VCaP (cell line): ENCODE results near the gene PIR.
A peak's percentile ranks its signal among the peaks of the same experiment; 100 is the strongest.

Experiments used
- H3K27ac ChIP-seq: fragments of 450-650 bp; 2 replicates; pipeline ENCODE4 v1.5.1; 2017
- TF ChIP-seq, protein P1 (sequence below): fragments of 450-650 bp; conservative IDR thresholded peaks from 2 replicates; pipeline ENCODE4 v1.5.1; 2017; ENCODE audit warnings: mild to moderate bottlenecking, moderate library complexity

The PIR gene

DNA sequence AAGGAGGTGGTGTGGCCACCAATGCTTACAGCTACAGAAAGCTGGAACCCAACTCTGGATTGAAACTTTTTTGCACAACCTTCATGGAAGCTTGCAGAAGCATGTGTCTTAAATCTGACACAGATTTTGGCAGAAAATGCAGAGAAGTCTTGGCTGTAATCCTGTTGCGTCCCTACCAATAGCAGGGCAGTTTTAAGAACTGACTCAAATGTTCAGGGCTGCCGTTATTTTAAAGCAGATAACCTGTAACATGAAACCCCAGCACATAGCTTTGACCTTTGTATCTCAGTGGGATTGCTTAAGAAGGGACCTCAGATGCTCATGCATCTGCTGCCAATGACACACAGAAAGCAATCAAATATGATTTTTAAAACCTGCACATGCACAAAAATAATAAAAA is 108.8 kb downstream of the PIR start, which contains the start of gene VEGFD:
Gene VEGFD (minus strand): TSS at position 110 of the 400 bp plus-strand sequence. CDS start 467 bp downstream, outside the sequence.
- TF ChIP-seq, protein P1, sequence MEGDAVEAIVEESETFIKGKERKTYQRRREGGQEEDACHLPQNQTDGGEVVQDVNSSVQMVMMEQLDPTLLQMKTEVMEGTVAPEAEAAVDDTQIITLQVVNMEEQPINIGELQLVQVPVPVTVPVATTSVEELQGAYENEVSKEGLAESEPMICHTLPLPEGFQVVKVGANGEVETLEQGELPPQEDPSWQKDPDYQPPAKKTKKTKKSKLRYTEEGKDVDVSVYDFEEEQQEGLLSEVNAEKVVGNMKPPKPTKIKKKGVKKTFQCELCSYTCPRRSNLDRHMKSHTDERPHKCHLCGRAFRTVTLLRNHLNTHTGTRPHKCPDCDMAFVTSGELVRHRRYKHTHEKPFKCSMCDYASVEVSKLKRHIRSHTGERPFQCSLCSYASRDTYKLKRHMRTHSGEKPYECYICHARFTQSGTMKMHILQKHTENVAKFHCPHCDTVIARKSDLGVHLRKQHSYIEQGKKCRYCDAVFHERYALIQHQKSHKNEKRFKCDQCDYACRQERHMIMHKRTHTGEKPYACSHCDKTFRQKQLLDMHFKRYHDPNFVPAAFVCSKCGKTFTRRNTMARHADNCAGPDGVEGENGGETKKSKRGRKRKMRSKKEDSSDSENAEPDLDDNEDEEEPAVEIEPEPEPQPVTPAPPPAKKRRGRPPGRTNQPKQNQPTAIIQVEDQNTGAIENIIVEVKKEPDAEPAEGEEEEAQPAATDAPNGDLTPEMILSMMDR: no peak
- no peak within 1 kb of the TSS for H3K27ac ChIP-seq

DNA sequence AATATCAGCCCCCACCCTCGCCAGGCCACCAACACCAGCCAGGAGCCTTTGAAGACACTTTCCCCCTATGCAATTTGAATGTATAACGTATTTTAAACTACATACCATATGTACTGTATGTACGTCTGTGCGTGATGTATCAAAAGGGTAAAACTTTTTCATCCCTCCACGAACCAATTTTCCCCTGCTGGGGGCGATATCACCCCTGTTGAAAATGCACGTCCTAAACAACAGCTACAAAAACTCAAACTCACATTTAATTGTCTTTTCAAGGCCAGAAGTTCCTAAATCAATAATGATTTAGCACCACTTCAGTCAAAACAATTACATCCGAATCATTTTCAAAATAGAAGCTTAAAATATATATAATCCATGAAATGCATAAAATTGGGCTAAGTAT is 110.3 kb downstream of the PIR start:
- TF ChIP-seq, protein P1: peak; percentile 39
- no peak overlapping the region for H3K27ac ChIP-seq

DNA sequence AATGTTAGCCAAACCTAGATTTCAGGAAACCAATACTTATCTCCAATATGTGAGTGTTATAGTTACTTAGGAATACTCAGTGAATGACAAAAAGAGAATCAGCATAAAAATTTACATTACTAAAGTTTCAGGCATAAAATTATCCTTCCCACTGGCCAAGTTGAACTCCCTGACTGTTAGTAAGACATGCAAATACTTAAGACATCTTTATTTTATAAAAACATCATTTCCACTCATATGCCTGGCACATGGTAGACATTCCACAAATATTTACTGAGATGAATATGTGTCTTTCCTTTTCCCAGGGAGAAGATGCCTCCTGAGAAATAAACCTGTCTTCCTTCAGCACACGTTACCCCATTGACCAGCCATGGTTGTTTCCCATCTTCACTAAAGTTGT is 116.2 kb downstream of the PIR start:
- H3K27ac ChIP-seq: no peak overlapping the region
- TF ChIP-seq, protein P1: no peak

DNA sequence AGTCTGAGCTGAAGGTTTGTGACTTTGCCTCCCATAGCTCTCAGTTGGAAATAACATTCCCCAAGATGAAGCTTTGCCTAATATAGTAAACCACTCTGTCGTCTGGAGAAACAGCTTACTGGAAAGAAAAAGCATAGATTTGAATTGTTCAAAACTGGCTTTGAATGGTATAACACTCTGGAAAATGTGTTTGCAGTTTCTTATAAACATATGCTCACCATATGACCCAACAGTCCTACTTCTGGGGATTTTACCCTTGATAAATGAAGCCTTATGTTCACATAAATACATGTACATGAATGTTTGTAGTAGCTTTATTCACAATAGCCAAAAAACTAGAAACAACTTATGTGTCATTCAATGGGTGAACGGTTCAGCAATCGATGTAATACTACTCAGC is 119.2 kb downstream of the PIR start:
- no peak overlapping the region for H3K27ac ChIP-seq
- TF ChIP-seq, protein P1: no peak

DNA sequence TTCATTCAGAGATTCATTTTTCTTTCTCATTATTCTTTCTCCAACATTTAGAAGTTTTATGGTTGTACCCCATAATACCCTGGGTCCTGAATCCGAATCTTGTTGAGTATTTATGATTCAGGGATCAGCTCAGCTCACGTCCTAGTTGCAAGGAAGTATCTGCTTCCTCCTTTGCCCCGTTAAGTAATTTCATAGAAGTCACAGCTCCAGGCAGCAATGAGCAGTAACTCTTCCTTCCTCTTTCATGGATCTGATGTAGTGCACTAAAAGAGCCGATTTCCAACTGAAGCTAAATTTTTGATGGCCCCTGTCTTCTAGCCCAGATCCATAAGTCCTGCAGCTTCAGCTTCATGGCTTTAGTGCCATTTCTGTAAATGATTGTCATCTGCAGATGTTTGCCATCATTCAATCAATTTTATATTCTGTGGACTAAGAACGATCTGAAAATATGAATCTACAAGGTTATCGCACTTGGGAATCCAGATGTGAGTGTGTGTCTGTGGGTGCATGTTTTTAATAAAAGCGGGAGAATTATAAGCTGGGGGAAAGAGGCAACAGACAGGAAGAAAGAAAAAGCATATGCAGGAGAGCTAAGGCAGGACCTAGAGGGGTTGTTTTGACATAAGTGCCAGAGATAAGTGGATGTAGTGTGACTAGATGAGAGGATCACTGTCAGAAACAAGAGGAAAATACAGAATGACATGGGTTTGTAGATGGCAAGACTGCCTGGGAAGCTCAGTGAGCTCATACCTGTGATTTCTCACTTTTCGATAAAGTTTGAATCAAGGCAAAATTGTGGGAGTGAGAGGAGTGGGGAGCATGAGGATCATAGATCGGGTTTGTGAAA is 126.4 kb downstream of the PIR start:
- no peak overlapping the region for H3K27ac ChIP-seq
- TF ChIP-seq, protein P1: no peak

DNA sequence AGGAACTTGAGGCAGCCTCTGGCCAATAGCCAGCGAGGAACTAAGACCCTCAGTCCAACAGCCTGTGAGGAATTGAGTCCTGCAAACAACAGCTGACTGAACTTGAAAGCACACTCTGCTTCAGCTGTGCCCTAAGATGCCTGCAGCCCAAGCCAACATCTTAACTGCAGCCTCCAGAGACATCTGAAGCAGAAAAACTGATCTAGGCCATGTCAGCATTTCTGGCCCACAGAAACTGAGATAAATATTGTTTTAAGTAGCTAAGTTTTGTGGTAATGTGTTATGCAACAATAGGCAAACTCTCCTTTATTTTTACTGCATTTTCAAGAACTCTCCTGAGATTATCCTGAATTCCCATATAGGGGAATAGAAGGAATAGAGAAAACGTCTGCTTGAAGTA is 133.4 kb downstream of the PIR start:
- TF ChIP-seq, protein P1: no peak
- H3K27ac ChIP-seq: no peak overlapping the region

DNA sequence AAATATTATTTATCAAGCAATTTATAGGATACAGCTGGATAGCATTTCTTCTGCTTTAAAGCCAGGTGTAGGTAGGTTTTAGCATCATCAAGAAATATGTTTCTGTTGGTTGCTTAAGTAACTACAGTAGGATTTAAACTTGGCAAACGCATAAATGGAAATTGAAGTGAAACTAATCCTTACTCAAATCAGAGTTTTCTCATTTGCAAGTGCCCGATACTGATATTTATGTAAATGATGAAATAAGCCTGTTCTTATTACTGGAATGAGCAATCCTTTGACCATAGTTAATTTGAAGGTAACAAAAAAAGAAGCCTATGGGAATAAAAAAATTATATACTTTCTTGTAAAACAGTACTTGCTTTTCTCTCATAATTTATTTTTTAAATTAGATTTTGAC is 134.6 kb downstream of the PIR start:
- TF ChIP-seq, protein P1: no peak
- H3K27ac ChIP-seq: no peak overlapping the region
